ENCODE results near the gene NOLC1. TPM values are rescaled to one million over a fixed set of nuclear protein-coding genes. Genes with fewer than 3 reads are reported as not detected.

Gene NOLC1
- total and polyA plus RNA-seq, 2 of the 13 experiments (the other 11 are each of a cell fraction or from before 2014, with no cell fraction given) = 50.6 to 81.0 TPM

- no peak overlapping the region for H3K9ac ChIP-seq (ENCODE audit: insufficient read depth, low read depth, low read length)
- H3K4me2 ChIP-seq (ENCODE audit: low read depth, low read length) = peak overlapping the region; percentile 9
- ATAC-seq = peak; percentile 72
- 15% methylated on average over 2 of the region's 3 CpGs for WGBS (ENCODE audit: low lambda C conversion rate)
- no peaks in the 10 kb centered on the region for H3K36me3 ChIP-seq (replicated peaks in 1 of 2; ENCODE audit: control insufficient read depth in 1 of 2, insufficient read depth in 2 of 2, low read length in 2 of 2)
- peak overlapping the region in 1 of 3 experiments; percentile 23; a peak in 1 of 6 replicates for H3K4me3 ChIP-seq (replicated peaks in 1 of 3; ENCODE audit: insufficient read depth in 1 of 3, low read depth in 2 of 3, low read length in 3 of 3)
- peaks cover 11% of the 10 kb centered on the region for H3K4me1 ChIP-seq (ENCODE audit: insufficient read depth, low read length)
- intact Hi-C loops (cut with micrococcal nuclease; ENCODE audit: unreplicated experiment) (no loop called here), in situ Hi-C loops (cut with HindIII; ENCODE audit: extremely low pct_ligation_motif_present, low pct_unique_long_range_greater_than_20kb) (no loop called here)
- H3K79me2 ChIP-seq (ENCODE audit: insufficient read depth, low read length) = no peaks in the 10 kb centered on the region
- DNase-seq (ENCODE audit: low spot score) = peak; percentile 10
- no peak for FAIRE-seq
- H3K9me3 ChIP-seq (ENCODE audit: low read length) = peaks cover 36% of the 10 kb centered on the region
- BruUV-seq (replicated peaks) = no TSS peak
- POLR2A ChIA-PET = interaction anchor here (1.1 to 1.4 kb wide), 2 partner anchors 11 to 56 kb away, joined by 3 read pairs; partner anchors contain the start of gene GBF1
- H4K20me1 ChIP-seq (ENCODE audit: insufficient read depth, low read length) = no peaks in the 10 kb centered on the region
- no peaks in the 10 kb centered on the region for H3K27me3 ChIP-seq (ENCODE audit: control insufficient read depth in 1 of 2, insufficient read depth in 2 of 2, low read length in 2 of 2)
- H3K27ac ChIP-seq (ENCODE audit: extremely low read length, insufficient read depth, low read length) = no peak overlapping the region
- H2AFZ ChIP-seq (ENCODE audit: low read length) = no peak overlapping the region
- CTCF ChIA-PET (ENCODE audit: low intra/inter-chr PET ratio, low total read pairs) = no interaction called here
- peak; percentile 91; the same call in 1 of the 2 replicates for TF ChIP-seq HIC2 (CRISPR knock-in tag; IDR thresholded peaks at IDR 0.05; ENCODE audit: low read depth)
- no peak for TF ChIP-seq DNMT1 (CRISPR knock-in tag; IDR thresholded peaks at IDR 0.05)
- peak; percentile 72 for TF ChIP-seq HNF4A (CRISPR knock-in tag; IDR thresholded peaks at IDR 0.05)
- TF ChIP-seq TCF7L2 (IDR thresholded peaks at IDR 0.05; ENCODE audit: low read depth, low read length) = no peak
- TF ChIP-seq PAWR (CRISPR knock-in tag; IDR thresholded peaks at IDR 0.05; ENCODE audit: borderline replicate concordance) = no peak
- no peak for TF ChIP-seq ZNF160 (CRISPR knock-in tag; IDR thresholded peaks at IDR 0.05)
- no peak for TF ChIP-seq REST (IDR thresholded peaks at IDR 0.05; ENCODE audit: borderline replicate concordance in 1 of 2, low read depth in 1 of 2, low read length in 2 of 2)
- TF ChIP-seq TRIM22 (IDR thresholded peaks at IDR 0.05) = no peak
- peak; percentile 39; the same call in 1 of the 2 replicates for TF ChIP-seq ZNF687 (CRISPR knock-in tag; IDR thresholded peaks at IDR 0.05)
- no peak for TF ChIP-seq ZNF598 (CRISPR knock-in tag; IDR thresholded peaks at IDR 0.05; ENCODE audit: borderline replicate concordance)
- peak; percentile 20; the same call in 1 of the 2 replicates for TF ChIP-seq HNF4G (IDR thresholded peaks at IDR 0.05; ENCODE audit: borderline replicate concordance, low read depth, low read length)
- no peak for TF ChIP-seq HNF4G (CRISPR knock-in tag; IDR thresholded peaks at IDR 0.05; ENCODE audit: borderline replicate concordance, low read depth)
These were observed 36.2 kb downstream of the NOLC1 start for GRCh38 chr10:102188298-102188940.

Measured in HepG2 (cell line).